WTC11 (cell line): ENCODE results near the gene ADGRA1. TPM values are rescaled to one million over a fixed set of nuclear protein-coding genes. Genes with fewer than 3 reads are reported as not detected.
"Not testable (repeated sequence)": the region's sequence is repeated elsewhere in the genome, so short reads cannot be mapped to it uniquely, and the experiment has no call there.

Source experiments
- ATAC-seq: fragments of 200-7000 bp; cut with Tn5 transposase; 2 replicates; pipeline ENCODE4 v1.10.0; 2021; ENCODE audit warnings: mild to moderate bottlenecking, moderate library complexity
- CTCF ChIA-PET: fragments of 300-600 bp; sonication (Branson Sonifier 250); formaldehyde crosslinking; loops from one replicate; lab custom pipeline; 2021; ENCODE audit warnings: antibody characterized with exemption; lab: Charles Lee
- POLR2A ChIA-PET: fragments of 350-600 bp; sonication (Branson Sonifier 250); formaldehyde crosslinking; loops from one replicate; lab custom pipeline; 2021; ENCODE audit warnings: antibody characterized with exemption; lab: Charles Lee
- DNase-seq: peaks from one replicate; pipeline ENCODE4 v3.0.0; 2021; ENCODE audit warnings: low spot score
- H3K27ac Mint-ChIP-seq: 2 replicates; pipeline ENCODE4 v1.8.0; 2021; ENCODE audit warnings: mixed read lengths
- H3K27me3 Mint-ChIP-seq: 2 replicates; pipeline ENCODE4 v1.8.0; 2021; ENCODE audit warnings: low read depth, mild to moderate bottlenecking, moderate library complexity, mixed read lengths
- H3K36me3 Mint-ChIP-seq: 2 replicates; pipeline ENCODE4 v1.8.0; 2021; ENCODE audit warnings: mixed read lengths
- H3K4me1 Mint-ChIP-seq: 2 replicates; pipeline ENCODE4 v1.8.0; 2022; ENCODE audit warnings: mixed read lengths
- H3K4me3 Mint-ChIP-seq: 2 replicates; pipeline ENCODE4 v1.8.0; 2021; ENCODE audit warnings: mild to moderate bottlenecking, moderate library complexity, mixed read lengths
- H3K9me3 Mint-ChIP-seq: 2 replicates; pipeline ENCODE4 v1.8.0; 2021; ENCODE audit warnings: mixed read lengths
- CREB1 ChIP-seq: sonication (generic); formaldehyde crosslinking; IDR thresholded peaks from 2 replicates; pipeline ENCODE4 v1.8.0; 2023; ENCODE audit warnings: mild to moderate bottlenecking, missing genetic modification reagents
- CTCF ChIP-seq: fragments of 200-600 bp; IDR thresholded peaks from 2 replicates; pipeline ENCODE4 v1.8.0; 2022; ENCODE audit warnings: antibody characterized with exemption
- FOXP1 ChIP-seq: sonication (generic); formaldehyde crosslinking; IDR thresholded peaks from 2 replicates; pipeline ENCODE4 v1.8.0; 2022; ENCODE audit warnings: missing genetic modification reagents, mild to moderate bottlenecking, moderate library complexity, borderline replicate concordance
- IRF1 ChIP-seq: sonication (generic); formaldehyde crosslinking; IDR thresholded peaks from 2 replicates; pipeline ENCODE4 v1.8.0; 2023; ENCODE audit warnings: missing genetic modification reagents
- IRF2 ChIP-seq: sonication (generic); formaldehyde crosslinking; IDR thresholded peaks from 2 replicates; pipeline ENCODE4 v1.8.0; 2022; ENCODE audit warnings: low read depth, missing genetic modification reagents, borderline replicate concordance
- JAZF1 ChIP-seq: fragments of 250-450 bp; sonication (Bioruptor Pico); IDR thresholded peaks from 2 replicates; pipeline ENCODE4 v1.9.0; 2021; ENCODE audit warnings: moderate library complexity, mild to moderate bottlenecking, inconsistent platforms
- JUN ChIP-seq: sonication (generic); formaldehyde crosslinking; IDR thresholded peaks from 2 replicates; pipeline ENCODE4 v1.8.0; 2023; ENCODE audit warnings: mild to moderate bottlenecking, missing genetic modification reagents
- MAX ChIP-seq: sonication (generic); formaldehyde crosslinking; IDR thresholded peaks from 2 replicates; pipeline ENCODE4 v1.8.0; 2022; ENCODE audit warnings: mild to moderate bottlenecking, missing genetic modification reagents
- NR2C2 ChIP-seq: sonication (generic); formaldehyde crosslinking; IDR thresholded peaks from 2 replicates; pipeline ENCODE4 v1.8.0; 2022; ENCODE audit warnings: mild to moderate bottlenecking, missing genetic modification reagents
- PREB ChIP-seq: sonication (generic); formaldehyde crosslinking; IDR thresholded peaks from 2 replicates; pipeline ENCODE4 v1.8.1; 2022; ENCODE audit warnings: mild to moderate bottlenecking, missing genetic modification reagents, moderate library complexity, borderline replicate concordance
- SMAD4 ChIP-seq: sonication (generic); formaldehyde crosslinking; IDR thresholded peaks from 2 replicates; pipeline ENCODE4 v1.8.0; 2022; ENCODE audit warnings: mild to moderate bottlenecking, missing genetic modification reagents
- SOX15 ChIP-seq: fragments of 250-450 bp; sonication (Bioruptor Pico); IDR thresholded peaks from 2 replicates; pipeline ENCODE4 v1.9.0; 2021; ENCODE audit warnings: mild to moderate bottlenecking
- TCF7 ChIP-seq: sonication (generic); formaldehyde crosslinking; IDR thresholded peaks from 2 replicates; pipeline ENCODE4 v1.8.0; 2022; ENCODE audit warnings: mild to moderate bottlenecking, low read depth, missing genetic modification reagents, moderate library complexity
- USF1 ChIP-seq: sonication (generic); formaldehyde crosslinking; IDR thresholded peaks from 2 replicates; pipeline ENCODE4 v1.8.0; 2022; ENCODE audit warnings: mild to moderate bottlenecking, missing genetic modification reagents
- ZMAT4 ChIP-seq: fragments of 250-450 bp; sonication (Bioruptor Pico); IDR thresholded peaks from 2 replicates; pipeline ENCODE4 v1.9.0; 2021; ENCODE audit warnings: mild to moderate bottlenecking
- ZNF263 ChIP-seq: sonication (generic); formaldehyde crosslinking; IDR thresholded peaks from 2 replicates; pipeline ENCODE4 v1.8.1; 2022; ENCODE audit warnings: low read depth, mild to moderate bottlenecking, moderate library complexity, missing genetic modification reagents
- ZNF317 ChIP-seq: sonication (generic); formaldehyde crosslinking; IDR thresholded peaks from 2 replicates; pipeline ENCODE4 v1.8.1; 2023; ENCODE audit warnings: low read depth, mild to moderate bottlenecking, moderate library complexity, missing genetic modification reagents, borderline replicate concordance
- ZNF396 ChIP-seq: fragments of 250-450 bp; sonication (Bioruptor Pico); IDR thresholded peaks from 2 replicates; pipeline ENCODE4 v1.8.0; 2021; ENCODE audit warnings: mild to moderate bottlenecking, moderate library complexity, borderline replicate concordance
- ZNF416 ChIP-seq: fragments of 250-450 bp; sonication (Bioruptor Pico); IDR thresholded peaks from 2 replicates; pipeline ENCODE4 v1.9.0; 2021; ENCODE audit warnings: mild to moderate bottlenecking, inconsistent platforms
- ZNF512 ChIP-seq: sonication (generic); formaldehyde crosslinking; IDR thresholded peaks from 2 replicates; pipeline ENCODE4 v1.8.1; 2022; ENCODE audit warnings: missing genetic modification reagents, borderline replicate concordance
- total RNA-seq: library from RNA; stranded (reverse); gene quantifications from 3 replicates; pipeline ENCODE4 v1.2.3, GENCODE V29; 2021

ADGRA1 gene
- total RNA-seq, 1 experiment from 2014 or later, result 0.20 TPM

- ChIA-PET POLR2A (no interaction called here), CTCF (no interaction called here)
- no peak overlapping the region for H3K27ac Mint-ChIP-seq
- H3K36me3 Mint-ChIP-seq, result no peaks in the 10 kb centered on the region
- ATAC-seq (no peak), DNase-seq (no peak)
- no peak overlapping the region for H3K4me3 Mint-ChIP-seq
- TF ChIP-seq ZMAT4 (CRISPR knock-in tag), result no peak
- TF ChIP-seq MAX (CRISPR knock-in tag), result no peak
- TF ChIP-seq NR2C2 (CRISPR knock-in tag), result no peak
- TF ChIP-seq IRF2, result no peak
- no peak for TF ChIP-seq ZNF416
- TF ChIP-seq SMAD4 (CRISPR knock-in tag), result no peak
- TF ChIP-seq CTCF, result no peak
- TF ChIP-seq TCF7 (CRISPR knock-in tag), result no peak
- no peak for TF ChIP-seq JUN (CRISPR knock-in tag)
- no peak for TF ChIP-seq SOX15
- TF ChIP-seq USF1 (CRISPR knock-in tag), result no peak
- no peak for TF ChIP-seq CREB1 (CRISPR knock-in tag)
- TF ChIP-seq ZNF396, result no peak
- no peak for TF ChIP-seq ZNF512 (CRISPR knock-in tag)
- no peaks in the 10 kb centered on the region for H3K9me3 Mint-ChIP-seq
- H3K27me3 Mint-ChIP-seq, result no peaks in the 10 kb centered on the region; the same call in 1 of the 2 replicates
- H3K4me1 Mint-ChIP-seq, result peaks cover 7% of the 10 kb centered on the region
Observed at GRCh38 chr10:133052076-133052475, 35.6 kb upstream of the ADGRA1 start.

- DNase-seq, H3K36me3 Mint-ChIP-seq, H3K4me3 Mint-ChIP-seq, H3K9me3 Mint-ChIP-seq, H3K27me3 Mint-ChIP-seq, H3K27ac Mint-ChIP-seq, H3K4me1 Mint-ChIP-seq, ATAC-seq, CTCF ChIA-PET, POLR2A ChIA-PET: not testable (repeated sequence)
Observed at GRCh38 chr10:133053527-133054133, 34.1 kb upstream of the ADGRA1 start.

GRCh38 chr10:133055470-133055869, 32.3 kb upstream of the ADGRA1 start:
- H3K36me3 Mint-ChIP-seq, result no peaks in the 10 kb centered on the region
- TF ChIP-seq ZNF317 (no peak), JAZF1 (no peak), ZNF263 (no peak), ZNF512 (CRISPR knock-in tag) (no peak), IRF1 (CRISPR knock-in tag) (no peak), FOXP1 (CRISPR knock-in tag) (no peak), PREB (CRISPR knock-in tag) (no peak)

More at GRCh38 chr10:133055470-133055869, 32.3 kb upstream of the ADGRA1 start:
- no peak for ATAC-seq
- Mint-ChIP-seq H3K4me1 (peaks cover 7% of the 10 kb centered on the region), H3K27me3 (no peaks in the 10 kb centered on the region), H3K4me3 (no peak overlapping the region), H3K27ac (no peak overlapping the region), H3K9me3 (no peaks in the 10 kb centered on the region)
- ChIA-PET CTCF (no interaction called here), POLR2A (no interaction called here)
- no peak for DNase-seq
